ENCODE measurements around the gene TSPAN10. TPM values are rescaled to one million over a fixed set of nuclear protein-coding genes. Genes with fewer than 3 reads are reported as not detected.
"Not testable (repeated sequence)": the region's sequence is repeated elsewhere in the genome, so short reads cannot be mapped to it uniquely, and the experiment has no call there.

Gene TSPAN10
- total and polyA plus RNA-seq, 8 donors, result 0.24 to 2.2 (median 1.2) TPM

GRCh38 chr17:81612172-81612970 lies 24.6 kb upstream of the TSPAN10 start:
- Histone ChIP-seq H3K27me3 (no peaks in the 10 kb centered on the region), H3K27ac (no peak overlapping the region), H3K4me3 (no peak overlapping the region), H3K36me3 (peaks cover 0 to 24% (median 4%) of the 10 kb centered on the region in 3 donors), H3K4me1 (no peaks in the 10 kb centered on the region), H3K9me3 (no peaks in the 10 kb centered on the region)
- DNase-seq (peak in 1 of 6 donors; percentile 10), FAIRE-seq (no peak), ATAC-seq (peak in 1 of 4 donors; percentile 24)
- intact Hi-C loops (cut with DNase I), result no loop called here
- no peak for TF ChIP-seq CTCF (IDR thresholded peaks at IDR 0.05)
- WGBS, 2 donors, result 84 to 87% methylated on average over 16 of the region's 16 CpGs

- no peak for FAIRE-seq
- ATAC-seq, result no peak
- DNase-seq, result peak in 1 of 6 donors; percentile 11
- 91 to 95% methylated on average over 4 of the region's 4 CpGs for WGBS, 2 donors
- Histone ChIP-seq H3K4me1 (no peaks in the 10 kb centered on the region), H3K27me3 (no peaks in the 10 kb centered on the region), H3K4me3 (no peak overlapping the region), H3K9me3 (no peaks in the 10 kb centered on the region), H3K27ac (no peak overlapping the region), H3K36me3 (peaks cover 0 to 6% (median 0%) of the 10 kb centered on the region in 3 donors)
- intact Hi-C loops (cut with DNase I), result no loop called here
- TF ChIP-seq CTCF (IDR thresholded peaks at IDR 0.05), result no peak
Measured at GRCh38 chr17:81615401-81615930, 21.5 kb upstream of the TSPAN10 start.

- no peak for TF ChIP-seq CTCF (IDR thresholded peaks at IDR 0.05)
- Histone ChIP-seq H3K9me3 (no peaks in the 10 kb centered on the region), H3K36me3 (peaks cover 0 to 18% (median 0%) of the 10 kb centered on the region in 3 donors), H3K4me3 (no peak overlapping the region), H3K4me1 (peaks cover 10 to 13% (median 13%) of the 10 kb centered on the region in 3 donors), H3K27me3 (no peaks in the 10 kb centered on the region), H3K27ac (no peak overlapping the region)
- ATAC-seq, result no peak
- peak in 1 of 6 donors; percentile 36 for DNase-seq
- no peak for FAIRE-seq
- intact Hi-C loops (cut with DNase I), result no loop called here
- WGBS, 2 donors, result 42 to 77% methylated on average over 7 of the region's 7 CpGs
Measured at GRCh38 chr17:81616877-81617276, 20.1 kb upstream of the TSPAN10 start.

GRCh38 chr17:81618307-81618706 lies 18.7 kb upstream of the TSPAN10 start:
- peak in 1 of 6 donors; percentile 20 for DNase-seq
- FAIRE-seq; intact Hi-C loops (cut with DNase I); H3K27me3 ChIP-seq; H3K9me3 ChIP-seq; H3K27ac ChIP-seq; H3K4me3 ChIP-seq; ATAC-seq: not testable (repeated sequence)
- H3K4me1 ChIP-seq, result peaks cover 13 to 21% (median 17%) of the 10 kb centered on the region in 3 donors
- WGBS, 2 donors, result 98 to 99% methylated on average over 18 to 28 of the region's 36 CpGs
- peaks cover 0 to 21% (median 0%) of the 10 kb centered on the region in 3 donors for H3K36me3 ChIP-seq

GRCh38 chr17:81621494-81622130 lies 15.4 kb upstream of the TSPAN10 start:
- intact Hi-C loops (cut with DNase I), result no loop called here
- peaks cover 13 to 21% (median 17%) of the 10 kb centered on the region in 3 donors for H3K4me1 ChIP-seq
- DNase-seq (peak; percentile 63 to 78 (median 70)), ATAC-seq (peak; percentile 88 to 97 (median 96)), FAIRE-seq (no peak)
- TF ChIP-seq CTCF (IDR thresholded peaks at IDR 0.05), result no peak
- 16 to 19% methylated on average over 11 of the region's 11 CpGs for WGBS, 2 donors
- H3K27me3 ChIP-seq, result no peaks in the 10 kb centered on the region
- H3K4me3 ChIP-seq, result no peak overlapping the region
- H3K9me3 ChIP-seq, result no peaks in the 10 kb centered on the region
- peaks cover 0 to 42% (median 5%) of the 10 kb centered on the region in 3 donors for H3K36me3 ChIP-seq
- peak overlapping the region in 3 of 4 donors; percentile 37 to 63 (median 45) for H3K27ac ChIP-seq

Data from pancreas (tissue), 10 donors.